A549 (cell line): ENCODE measurements around the gene SKIC8.

Experiments used
- EP300 ChIP-seq, 2 experiments: fragments of >200 bp; sonication (Bioruptor Twin); formaldehyde crosslinking; IDR thresholded peaks; 2 replicates in 1 of 2; 3 replicates in 1 of 2; pipeline ENCODE4 v1.6.1; 2016 to 2017
- JUN ChIP-seq, 2 experiments: fragments of >200 bp; sonication (Bioruptor Twin); formaldehyde crosslinking; IDR thresholded peaks; 2 replicates in 1 of 2; 3 replicates in 1 of 2; pipeline ENCODE4 v1.6.1; 2016 to 2017
- MYC ChIP-seq: IDR thresholded peaks from 2 replicates; pipeline ENCODE4 v1.6.1; 2012; ENCODE audit warnings: mild to moderate bottlenecking, inconsistent platforms, low read length, improper control_type of control experiment, borderline replicate concordance
- POLR2A ChIP-seq: IDR thresholded peaks from 2 replicates; pipeline ENCODE4 v1.6.1; 2012; ENCODE audit warnings: mild to moderate bottlenecking, low read length
- RAD21 ChIP-seq, 2 experiments: fragments of >200 bp in 1 of 2; sonication (Bioruptor Twin) in 1 of 2; formaldehyde crosslinking in 1 of 2; IDR thresholded peaks in 1 of 2; conservative IDR thresholded peaks in 1 of 2; 2 replicates in 1 of 2; 3 replicates in 1 of 2; pipeline ENCODE4 v1.6.1; 2012 to 2018; ENCODE audit warnings: inconsistent platforms in 1 of 2
- RARB ChIP-seq: fragments of 250-450 bp; sonication (Bioruptor Pico); IDR thresholded peaks from 2 replicates; pipeline ENCODE4 v1.8.0; 2021; ENCODE audit warnings: mild to moderate bottlenecking, moderate library complexity
- SMC3 ChIP-seq: fragments of >200 bp; sonication (Bioruptor Twin); formaldehyde crosslinking; IDR thresholded peaks from 3 replicates; pipeline ENCODE4 v1.6.1; 2018; ENCODE audit warnings: inconsistent platforms
- TF ChIP-seq, protein P1 (sequence below): fragments of >200 bp; sonication (Bioruptor Twin); formaldehyde crosslinking; IDR thresholded peaks from 3 replicates; pipeline ENCODE4 v1.5.1; 2016
- TF ChIP-seq, protein P2 (sequence below): fragments of 250-450 bp; sonication (Bioruptor Pico); IDR thresholded peaks from 2 replicates; pipeline ENCODE4 v1.5.0; 2021; ENCODE audit warnings: mild to moderate bottlenecking, moderate library complexity, borderline replicate concordance

DNA sequence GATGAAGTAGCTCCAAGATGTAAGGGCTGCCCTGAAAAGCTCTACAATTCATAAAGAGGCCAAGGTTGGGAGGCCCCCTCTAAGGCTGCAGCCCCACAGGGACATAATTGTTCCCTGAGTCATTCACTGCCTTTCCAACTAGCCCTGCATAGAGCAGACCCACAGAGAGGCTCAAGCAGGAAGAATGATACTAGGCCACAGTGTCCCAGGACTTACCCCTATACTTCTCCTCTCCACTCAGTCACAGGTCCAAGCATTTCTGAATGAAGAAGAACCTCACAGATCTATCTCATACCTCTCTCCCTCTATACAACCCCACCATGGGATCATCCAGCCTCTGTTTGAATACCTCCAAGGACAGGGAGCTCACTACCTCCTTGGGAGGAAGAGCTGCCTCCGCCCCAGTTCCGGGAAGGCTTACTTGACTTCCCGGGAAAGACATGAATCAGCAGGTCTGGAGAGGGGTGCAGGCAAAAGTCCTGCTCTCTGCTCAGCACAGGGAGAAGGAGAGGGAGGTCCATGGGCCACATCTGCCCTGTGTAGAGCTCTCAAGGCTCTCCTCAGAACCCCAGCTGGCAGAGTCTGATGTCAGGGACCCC lies 6.9 kb upstream of the SKIC8 start:
- TF ChIP-seq JUN (IDR thresholded peaks at IDR 0.05) (no peak), RARB (no peak), RAD21 (conservative IDR thresholded peaks at IDR 0.05 in 1 of 2, IDR thresholded peaks at IDR 0.05 in 1 of 2) (no peak), EP300 (IDR thresholded peaks at IDR 0.05) (no peak), SMC3 (no peak), MYC (no peak), POLR2A (no peak)
- TF ChIP-seq, protein P1, sequence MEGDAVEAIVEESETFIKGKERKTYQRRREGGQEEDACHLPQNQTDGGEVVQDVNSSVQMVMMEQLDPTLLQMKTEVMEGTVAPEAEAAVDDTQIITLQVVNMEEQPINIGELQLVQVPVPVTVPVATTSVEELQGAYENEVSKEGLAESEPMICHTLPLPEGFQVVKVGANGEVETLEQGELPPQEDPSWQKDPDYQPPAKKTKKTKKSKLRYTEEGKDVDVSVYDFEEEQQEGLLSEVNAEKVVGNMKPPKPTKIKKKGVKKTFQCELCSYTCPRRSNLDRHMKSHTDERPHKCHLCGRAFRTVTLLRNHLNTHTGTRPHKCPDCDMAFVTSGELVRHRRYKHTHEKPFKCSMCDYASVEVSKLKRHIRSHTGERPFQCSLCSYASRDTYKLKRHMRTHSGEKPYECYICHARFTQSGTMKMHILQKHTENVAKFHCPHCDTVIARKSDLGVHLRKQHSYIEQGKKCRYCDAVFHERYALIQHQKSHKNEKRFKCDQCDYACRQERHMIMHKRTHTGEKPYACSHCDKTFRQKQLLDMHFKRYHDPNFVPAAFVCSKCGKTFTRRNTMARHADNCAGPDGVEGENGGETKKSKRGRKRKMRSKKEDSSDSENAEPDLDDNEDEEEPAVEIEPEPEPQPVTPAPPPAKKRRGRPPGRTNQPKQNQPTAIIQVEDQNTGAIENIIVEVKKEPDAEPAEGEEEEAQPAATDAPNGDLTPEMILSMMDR, result no peak
- TF ChIP-seq, protein P2, sequence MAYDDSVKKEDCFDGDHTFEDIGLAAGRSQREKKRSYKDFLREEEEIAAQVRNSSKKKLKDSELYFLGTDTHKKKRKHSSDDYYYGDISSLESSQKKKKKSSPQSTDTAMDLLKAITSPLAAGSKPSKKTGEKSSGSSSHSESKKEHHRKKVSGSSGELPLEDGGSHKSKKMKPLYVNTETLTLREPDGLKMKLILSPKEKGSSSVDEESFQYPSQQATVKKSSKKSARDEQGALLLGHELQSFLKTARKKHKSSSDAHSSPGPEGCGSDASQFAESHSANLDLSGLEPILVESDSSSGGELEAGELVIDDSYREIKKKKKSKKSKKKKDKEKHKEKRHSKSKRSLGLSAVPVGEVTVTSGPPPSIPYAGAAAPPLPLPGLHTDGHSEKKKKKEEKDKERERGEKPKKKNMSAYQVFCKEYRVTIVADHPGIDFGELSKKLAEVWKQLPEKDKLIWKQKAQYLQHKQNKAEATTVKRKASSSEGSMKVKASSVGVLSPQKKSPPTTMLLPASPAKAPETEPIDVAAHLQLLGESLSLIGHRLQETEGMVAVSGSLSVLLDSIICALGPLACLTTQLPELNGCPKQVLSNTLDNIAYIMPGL (CRISPR knock-in tag), result no peak
